Hepatocyte (in vitro differentiated cells): ENCODE measurements around the gene PGGT1B. TPM values are rescaled to one million over a fixed set of nuclear protein-coding genes. Genes with fewer than 3 reads are reported as not detected.

Source experiments
- DNase-seq: peaks from one replicate; pipeline ENCODE4 v3.0.0-alpha.2; 2016; ENCODE audit warnings: low spot score
- H2AFZ ChIP-seq: fragments of 200-600 bp; sonication (generic); 2 replicates; pipeline ENCODE4 v1.6.0; 2016; ENCODE audit warnings: antibody characterized with exemption, mild to moderate bottlenecking
- H3K27ac ChIP-seq: fragments of 200-600 bp; sonication (generic); 2 replicates; pipeline ENCODE4 v1.5.1; 2016; ENCODE audit warnings: mild to moderate bottlenecking
- H3K27me3 ChIP-seq: fragments of 200-600 bp; sonication (generic); 2 replicates; pipeline ENCODE4 v1.6.1; 2016
- H3K36me3 ChIP-seq: fragments of 200-600 bp; sonication (generic); replicated peaks from 2 replicates; pipeline ENCODE4 v1.5.1; 2016; ENCODE audit warnings: low read depth; ENCODE audit not compliant: insufficient read depth
- H3K4me1 ChIP-seq: fragments of 200-600 bp; sonication (generic); 2 replicates; pipeline ENCODE4 v1.5.1; 2016; ENCODE audit warnings: mild to moderate bottlenecking, moderate library complexity; ENCODE audit not compliant: insufficient read depth
- H3K4me2 ChIP-seq: fragments of 200-600 bp; sonication (generic); 2 replicates; pipeline ENCODE4 v1.6.0; 2016
- H3K4me3 ChIP-seq: fragments of 200-600 bp; sonication (generic); 2 replicates; pipeline ENCODE4 v1.5.1; 2016; ENCODE audit warnings: mild to moderate bottlenecking
- H3K79me2 ChIP-seq: fragments of 200-600 bp; sonication (generic); 2 replicates; pipeline ENCODE4 v1.6.0; 2017; ENCODE audit warnings: mild to moderate bottlenecking
- H3K9me2 ChIP-seq: fragments of 200-600 bp; sonication (generic); replicated peaks from 2 replicates; pipeline ENCODE4 v1.6.0; 2017; ENCODE audit warnings: mild to moderate bottlenecking; ENCODE audit not compliant: insufficient read depth
- H3K9me3 ChIP-seq: fragments of 200-600 bp; sonication (generic); 2 replicates; pipeline ENCODE4 v1.5.1; 2016; ENCODE audit warnings: low read depth, mild to moderate bottlenecking
- H4K20me1 ChIP-seq: fragments of 200-600 bp; sonication (generic); 2 replicates; pipeline ENCODE4 v1.6.0; 2016; ENCODE audit warnings: mild to moderate bottlenecking; ENCODE audit not compliant: insufficient read depth, poor library complexity, severe bottlenecking
- EZH2 ChIP-seq: fragments of 200-600 bp; sonication (generic); IDR thresholded peaks from 2 replicates; pipeline ENCODE4 v1.6.1; 2016; ENCODE audit warnings: antibody characterized with exemption, mild to moderate bottlenecking, borderline replicate concordance
- EZH2phosphoT487 ChIP-seq: fragments of 200-600 bp; sonication (generic); IDR thresholded peaks from one replicate; pipeline ENCODE4 v1.6.1; 2018; ENCODE audit warnings: antibody characterized with exemption, mild to moderate bottlenecking, low read depth, moderate library complexity; ENCODE audit not compliant: unreplicated experiment, severe bottlenecking
- WGBS: methylation state at CpG from one replicate; pipeline ENCODE4 v1.1.6; 2016; ENCODE audit warnings: low lambda C conversion rate; ENCODE audit errors: missing lambda C conversion rate; 5-methylcytosine and 5-hydroxymethylcytosine counted together
- polyA plus RNA-seq: library from polyadenylated mRNA; unstranded; fragments of >200 nt; fragmentation: Nextera tagmentation; extraction: Ambion mirVana; gene quantifications from 2 replicates; pipeline ENCODE4 v1.2.1, GENCODE V29; 2016
- total RNA-seq: library from RNA; depleted of rRNA; stranded (reverse); fragments of >200 nt; gene quantifications from 2 replicates; pipeline ENCODE4 v1.2.3, GENCODE V29; 2014
- TF ChIP-seq, protein P1 (sequence below): fragments of 200-600 bp; sonication (generic); IDR thresholded peaks from 2 replicates; pipeline ENCODE4 v1.5.1; 2016; ENCODE audit warnings: antibody characterized with exemption, mild to moderate bottlenecking; ENCODE audit not compliant: poor library complexity

Gene PGGT1B
- total and polyA plus RNA-seq, 2 experiments from 2014 or later, result 4.3 to 14.1 TPM

DNA sequence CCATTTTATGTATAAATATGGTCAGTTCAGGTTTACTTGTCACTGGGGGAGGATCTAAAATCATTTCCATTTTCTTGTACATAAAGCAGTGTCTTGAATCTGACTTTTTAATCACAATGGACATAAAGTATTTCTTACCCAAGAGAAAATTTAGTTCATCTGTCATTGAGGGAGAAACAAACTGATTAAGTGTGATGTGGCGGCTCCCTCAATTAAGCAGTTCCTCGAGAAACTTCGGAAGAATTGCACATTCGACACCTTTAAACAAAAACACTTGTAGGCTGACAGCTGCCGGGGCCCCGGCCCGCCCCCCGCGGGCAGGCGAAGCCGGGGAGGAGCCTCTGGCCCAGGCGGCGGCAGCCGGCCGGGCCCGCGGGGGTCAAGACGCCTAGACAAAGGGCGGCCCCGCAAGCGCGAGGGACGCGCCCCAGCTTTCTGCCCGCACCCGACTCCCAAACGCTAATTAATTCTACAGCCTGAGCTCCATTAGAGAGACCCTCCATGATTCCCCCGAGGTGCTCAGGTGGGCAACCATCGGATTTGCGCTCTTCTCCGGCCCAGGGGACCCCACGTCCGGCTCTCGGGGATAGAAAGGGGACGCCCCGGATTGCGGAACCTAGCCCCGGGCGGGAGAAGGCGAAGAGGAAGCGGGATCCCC lies 93.7 kb downstream of the PGGT1B start:
- H3K27me3 ChIP-seq, result peaks cover 51% of the 10 kb centered on the region
- WGBS, result 3% methylated on average over 39 of the region's 41 CpGs

DNA sequence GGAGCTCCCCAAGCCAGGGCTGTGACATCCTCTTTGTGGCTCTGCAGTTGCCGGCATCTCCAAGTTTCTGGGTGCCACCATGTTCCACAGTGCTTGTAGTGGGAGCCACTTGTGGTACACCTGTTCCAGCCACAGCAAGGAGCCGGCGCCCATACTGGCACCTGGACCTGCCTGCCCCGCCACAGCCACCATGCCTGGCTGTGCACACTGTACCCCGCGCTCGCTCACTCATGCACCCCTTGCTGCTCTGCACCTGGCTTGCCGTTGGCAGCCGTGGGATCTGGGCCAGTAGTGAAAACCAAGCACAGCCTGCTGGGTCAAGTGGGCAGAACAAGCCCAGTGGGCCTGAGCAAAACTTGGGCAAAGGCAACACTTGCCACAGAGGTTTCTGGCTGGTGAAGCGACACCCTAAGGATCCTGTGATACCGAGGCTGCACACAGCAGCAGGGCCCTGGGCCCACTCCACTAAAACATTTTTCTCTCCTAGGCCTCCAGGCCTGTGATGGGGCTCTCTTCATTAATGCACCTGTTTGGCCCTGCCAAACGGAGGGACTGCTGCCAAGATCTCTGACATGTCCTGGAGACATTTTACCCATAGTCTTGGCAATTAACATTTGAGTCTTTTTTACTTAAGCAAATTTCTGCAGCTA lies 95.8 kb downstream of the PGGT1B start:
- Histone ChIP-seq H3K27me3 (peaks cover 32% of the 10 kb centered on the region), H3K79me2 (no peaks in the 10 kb centered on the region), H2AFZ (no peak overlapping the region), H4K20me1 (no peaks in the 10 kb centered on the region), H3K9me2 (no peaks in the 10 kb centered on the region), H3K9me3 (no peaks in the 10 kb centered on the region), H3K27ac (no peak overlapping the region), H3K4me1 (peaks cover 10% of the 10 kb centered on the region), H3K4me2 (no peak overlapping the region), H3K4me3 (no peak overlapping the region), H3K36me3 (no peaks in the 10 kb centered on the region)
- no peak for TF ChIP-seq EZH2phosphoT487
- TF ChIP-seq, protein P1, sequence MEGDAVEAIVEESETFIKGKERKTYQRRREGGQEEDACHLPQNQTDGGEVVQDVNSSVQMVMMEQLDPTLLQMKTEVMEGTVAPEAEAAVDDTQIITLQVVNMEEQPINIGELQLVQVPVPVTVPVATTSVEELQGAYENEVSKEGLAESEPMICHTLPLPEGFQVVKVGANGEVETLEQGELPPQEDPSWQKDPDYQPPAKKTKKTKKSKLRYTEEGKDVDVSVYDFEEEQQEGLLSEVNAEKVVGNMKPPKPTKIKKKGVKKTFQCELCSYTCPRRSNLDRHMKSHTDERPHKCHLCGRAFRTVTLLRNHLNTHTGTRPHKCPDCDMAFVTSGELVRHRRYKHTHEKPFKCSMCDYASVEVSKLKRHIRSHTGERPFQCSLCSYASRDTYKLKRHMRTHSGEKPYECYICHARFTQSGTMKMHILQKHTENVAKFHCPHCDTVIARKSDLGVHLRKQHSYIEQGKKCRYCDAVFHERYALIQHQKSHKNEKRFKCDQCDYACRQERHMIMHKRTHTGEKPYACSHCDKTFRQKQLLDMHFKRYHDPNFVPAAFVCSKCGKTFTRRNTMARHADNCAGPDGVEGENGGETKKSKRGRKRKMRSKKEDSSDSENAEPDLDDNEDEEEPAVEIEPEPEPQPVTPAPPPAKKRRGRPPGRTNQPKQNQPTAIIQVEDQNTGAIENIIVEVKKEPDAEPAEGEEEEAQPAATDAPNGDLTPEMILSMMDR, result no peak
- TF ChIP-seq EZH2, result no peak
- DNase-seq, result no peak
- 94% methylated on average over 12 of the region's 12 CpGs for WGBS

More for the DNA sequence above, 93.7 kb downstream of the PGGT1B start:
- Histone ChIP-seq H3K36me3 (no peaks in the 10 kb centered on the region), H2AFZ (peak overlapping the region; percentile 86), H3K4me1 (peaks cover 10% of the 10 kb centered on the region), H3K9me3 (no peaks in the 10 kb centered on the region), H3K4me2 (peak overlapping the region; percentile 89), H4K20me1 (no peaks in the 10 kb centered on the region), H3K27ac (no peak overlapping the region), H3K79me2 (no peaks in the 10 kb centered on the region), H3K9me2 (no peaks in the 10 kb centered on the region), H3K4me3 (peak overlapping the region; percentile 19)
- TF ChIP-seq EZH2phosphoT487 (no peak), EZH2 (no peak)
- TF ChIP-seq, protein P1, result no peak
- DNase-seq, result peak; percentile 39

- Histone ChIP-seq H3K27me3 (peaks cover 22% of the 10 kb centered on the region), H3K4me2 (no peak overlapping the region), H2AFZ (no peak overlapping the region), H3K79me2 (no peaks in the 10 kb centered on the region), H3K4me3 (no peak overlapping the region), H3K9me3 (no peaks in the 10 kb centered on the region), H4K20me1 (no peaks in the 10 kb centered on the region), H3K27ac (no peak overlapping the region), H3K4me1 (peaks cover 7% of the 10 kb centered on the region), H3K36me3 (no peaks in the 10 kb centered on the region), H3K9me2 (no peaks in the 10 kb centered on the region)
- 100% methylated on average over 5 of the region's 5 CpGs for WGBS
- TF ChIP-seq EZH2phosphoT487 (no peak), EZH2 (no peak)
- TF ChIP-seq, protein P1, result no peak
- DNase-seq, result no peak
Measured at GRCh38 chr5:115165790-115166189, 96.9 kb downstream of the PGGT1B start.
